Neural cell (in vitro differentiated cells): ENCODE results near the gene CRYGS. TPM values are rescaled to one million over a fixed set of nuclear protein-coding genes. Genes with fewer than 3 reads are reported as not detected.
A peak's percentile ranks its signal among the peaks of the same experiment; 100 is the strongest.

ENCODE experiments used
- H2AFZ ChIP-seq: fragments of 200-600, 300-800 bp; sonication (generic), shearing (Covaris generic); 2 replicates; pipeline ENCODE4 v1.6.0; 2014; ENCODE audit warnings: low read depth, mild to moderate bottlenecking, antibody characterized with exemption, low read length, moderate library complexity
- H3F3A ChIP-seq: fragments of 200-600 bp; shearing (Covaris generic); 2 replicates; pipeline ENCODE4 v1.6.1; 2016; ENCODE audit warnings: mild to moderate bottlenecking, moderate library complexity, mixed read lengths, antibody characterized with exemption, low read length; ENCODE audit not compliant: insufficient read depth, poor library complexity, severe bottlenecking
- H3K27ac ChIP-seq: fragments of 200-600, 300-800 bp; sonication (generic), shearing (Covaris generic); 2 replicates; pipeline ENCODE4 v1.5.1; 2014; ENCODE audit warnings: mild to moderate bottlenecking, low read length, moderate library complexity
- H3K27me3 ChIP-seq: fragments of 300-800, 200-600 bp; sonication (generic), shearing (Covaris generic); 2 replicates; pipeline ENCODE4 v1.6.0; 2014; ENCODE audit warnings: mild to moderate bottlenecking, low read depth, low read length, moderate library complexity; ENCODE audit not compliant: insufficient read depth
- H3K36me3 ChIP-seq: fragments of 300-800, 200-600 bp; sonication (generic), shearing (Covaris generic); 2 replicates; pipeline ENCODE4 v1.5.1; 2014; ENCODE audit warnings: mild to moderate bottlenecking, antibody characterized with exemption, low read length, moderate library complexity; ENCODE audit not compliant: insufficient read depth
- H3K4me2 ChIP-seq: fragments of 300-800, 200-600 bp; sonication (generic), shearing (Covaris generic); 2 replicates; pipeline ENCODE4 v1.6.0; 2014; ENCODE audit warnings: mild to moderate bottlenecking, low read length
- H3K4me3 ChIP-seq: fragments of 300-800, 200-600 bp; sonication (generic), shearing (Covaris generic); 2 replicates; pipeline ENCODE4 v1.5.1; 2014; ENCODE audit warnings: mild to moderate bottlenecking, low read length, moderate library complexity
- H3K79me2 ChIP-seq: fragments of 200-600 bp; shearing (Covaris generic); replicated peaks from 2 replicates; pipeline ENCODE4 v1.6.0; 2014; ENCODE audit warnings: mild to moderate bottlenecking, low read length, moderate library complexity; ENCODE audit not compliant: insufficient read depth
- H3K9ac ChIP-seq: fragments of 300-800, 200-600 bp; sonication (generic), shearing (Covaris generic); 2 replicates; pipeline ENCODE4 v1.6.1; 2016; ENCODE audit warnings: mild to moderate bottlenecking, low read length, mixed read lengths
- H3K9me2 ChIP-seq: fragments of 200-600 bp; shearing (Covaris generic); 2 replicates; pipeline ENCODE4 v1.6.1; 2016; ENCODE audit warnings: mild to moderate bottlenecking, low read length, mixed read lengths; ENCODE audit not compliant: insufficient read depth
- H3K9me3 ChIP-seq: fragments of 200-600, 300-800 bp; sonication (generic), shearing (Covaris generic); 2 replicates; pipeline ENCODE4 v1.6.1; 2016; ENCODE audit warnings: mild to moderate bottlenecking, mixed run types, low read length, moderate library complexity, mixed read lengths
- H4K20me1 ChIP-seq: fragments of 200-600 bp; shearing (Covaris generic); 2 replicates; pipeline ENCODE4 v1.6.1; 2016; ENCODE audit warnings: mild to moderate bottlenecking, mixed run types; ENCODE audit not compliant: insufficient read depth
- EP300 ChIP-seq: fragments of 450-650 bp; conservative IDR thresholded peaks from 2 replicates; pipeline ENCODE4 v1.6.1; 2014; ENCODE audit warnings: antibody characterized with exemption, mild to moderate bottlenecking, moderate library complexity; ENCODE audit not compliant: poor library complexity, severe bottlenecking
- EZH2 ChIP-seq: fragments of 200-600, 300-800 bp; shearing (Covaris generic), sonication (generic); IDR thresholded peaks from 2 replicates; pipeline ENCODE4 v1.6.1; 2014; ENCODE audit warnings: antibody characterized with exemption, low read length, borderline replicate concordance, mild to moderate bottlenecking; ENCODE audit not compliant: insufficient read depth, poor library complexity, severe bottlenecking
- MXI1 ChIP-seq: fragments of 450-650 bp; conservative IDR thresholded peaks from 2 replicates; pipeline ENCODE4 v1.6.1; 2014; ENCODE audit warnings: antibody characterized with exemption, mild to moderate bottlenecking; ENCODE audit not compliant: poor library complexity, severe bottlenecking
- POLR2AphosphoS5 ChIP-seq: IDR thresholded peaks from 2 replicates; pipeline ENCODE4 v1.6.1; 2012
- RAD21 ChIP-seq: fragments of 450-650 bp; conservative IDR thresholded peaks from 2 replicates; pipeline ENCODE4 v1.6.1; 2014; ENCODE audit warnings: antibody characterized with exemption, mild to moderate bottlenecking, moderate library complexity
- SMC3 ChIP-seq: fragments of 450-650 bp; conservative IDR thresholded peaks from 2 replicates; pipeline ENCODE4 v1.6.1; 2014; ENCODE audit warnings: antibody characterized with exemption, mild to moderate bottlenecking, moderate library complexity; ENCODE audit not compliant: poor library complexity
- TAF1 ChIP-seq: IDR thresholded peaks from 2 replicates; pipeline ENCODE4 v1.6.1; 2012; ENCODE audit warnings: low read depth
- polyA plus RNA-seq: library from polyadenylated mRNA; depleted of rRNA; stranded (reverse); fragments of >200 nt; gene quantifications from 2 replicates; pipeline ENCODE4 v1.2.3, GENCODE V29; 2014
- TF ChIP-seq, protein P1 (sequence below): fragments of 450-650 bp; IDR thresholded peaks from 2 replicates; pipeline ENCODE4 v1.5.1; 2014; ENCODE audit warnings: antibody characterized with exemption, mild to moderate bottlenecking, moderate library complexity; ENCODE audit not compliant: poor library complexity, severe bottlenecking
- TF ChIP-seq, protein P2 (sequence below): IDR thresholded peaks from 2 replicates; pipeline ENCODE4 v1.6.1; 2012; ENCODE audit warnings: borderline replicate concordance

Gene CRYGS
- polyA plus RNA-seq, 1 donor from 2014 or later: 7.7 TPM

DNA sequence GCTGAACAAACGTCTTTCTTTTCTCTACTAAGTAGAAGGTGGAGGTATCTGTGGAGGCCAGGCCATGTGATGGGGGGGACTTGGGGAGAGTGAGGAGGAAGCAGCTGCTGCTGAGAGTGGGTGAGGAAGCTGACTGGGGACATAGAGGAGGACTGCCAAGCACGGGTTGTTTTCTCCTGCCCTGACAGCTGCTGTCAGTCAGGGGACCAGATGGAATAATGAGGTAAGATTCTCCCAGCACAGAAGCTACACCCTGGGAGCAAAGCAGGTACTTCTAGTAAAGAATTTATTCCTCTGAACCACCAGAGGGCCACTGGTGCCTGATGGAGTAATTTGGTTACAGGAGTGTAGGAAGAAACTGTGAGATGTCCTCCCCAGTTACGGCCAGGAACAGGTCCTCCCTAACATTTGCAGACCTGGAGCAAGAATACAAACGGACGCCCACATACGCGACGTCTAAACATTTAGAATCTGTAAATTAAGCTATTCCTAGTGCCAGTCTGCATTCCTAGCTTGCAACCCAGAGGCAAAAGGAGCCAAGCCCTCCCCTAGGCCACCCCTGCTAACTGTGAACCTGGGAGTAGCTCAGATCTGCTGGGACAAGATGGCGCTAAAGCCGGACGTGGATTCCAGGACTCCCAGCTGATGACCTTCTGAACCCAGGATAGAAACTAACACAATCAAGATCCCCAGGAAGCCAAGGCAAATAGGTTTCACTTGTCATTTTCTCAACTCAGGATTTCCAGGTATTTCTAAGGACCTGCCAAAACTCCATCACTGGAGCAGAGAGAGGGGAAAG, 14.8 kb downstream of the CRYGS start:
- peak; percentile 10 for TF ChIP-seq RAD21
- no peak for TF ChIP-seq MXI1
- TF ChIP-seq, protein P1, sequence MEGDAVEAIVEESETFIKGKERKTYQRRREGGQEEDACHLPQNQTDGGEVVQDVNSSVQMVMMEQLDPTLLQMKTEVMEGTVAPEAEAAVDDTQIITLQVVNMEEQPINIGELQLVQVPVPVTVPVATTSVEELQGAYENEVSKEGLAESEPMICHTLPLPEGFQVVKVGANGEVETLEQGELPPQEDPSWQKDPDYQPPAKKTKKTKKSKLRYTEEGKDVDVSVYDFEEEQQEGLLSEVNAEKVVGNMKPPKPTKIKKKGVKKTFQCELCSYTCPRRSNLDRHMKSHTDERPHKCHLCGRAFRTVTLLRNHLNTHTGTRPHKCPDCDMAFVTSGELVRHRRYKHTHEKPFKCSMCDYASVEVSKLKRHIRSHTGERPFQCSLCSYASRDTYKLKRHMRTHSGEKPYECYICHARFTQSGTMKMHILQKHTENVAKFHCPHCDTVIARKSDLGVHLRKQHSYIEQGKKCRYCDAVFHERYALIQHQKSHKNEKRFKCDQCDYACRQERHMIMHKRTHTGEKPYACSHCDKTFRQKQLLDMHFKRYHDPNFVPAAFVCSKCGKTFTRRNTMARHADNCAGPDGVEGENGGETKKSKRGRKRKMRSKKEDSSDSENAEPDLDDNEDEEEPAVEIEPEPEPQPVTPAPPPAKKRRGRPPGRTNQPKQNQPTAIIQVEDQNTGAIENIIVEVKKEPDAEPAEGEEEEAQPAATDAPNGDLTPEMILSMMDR: peak; percentile 35
- Histone ChIP-seq H3K79me2 (no peaks in the 10 kb centered on the region), H3K4me2 (no peak overlapping the region), H3K9ac (no peak overlapping the region), H4K20me1 (no peaks in the 10 kb centered on the region), H3K27me3 (no peaks in the 10 kb centered on the region), H3K4me3 (no peak overlapping the region), H2AFZ (no peak overlapping the region), H3K27ac (no peak overlapping the region), H3K9me2 (no peaks in the 10 kb centered on the region), H3K9me3 (no peaks in the 10 kb centered on the region), H3K36me3 (no peaks in the 10 kb centered on the region), H3F3A (no peaks in the 10 kb centered on the region)

GRCh38 chr3:186526256-186526606, 17.9 kb downstream of the CRYGS start:
- Histone ChIP-seq H3F3A (no peaks in the 10 kb centered on the region), H3K4me2 (no peak overlapping the region), H3K9me2 (no peaks in the 10 kb centered on the region), H3K36me3 (no peaks in the 10 kb centered on the region), H3K9me3 (no peaks in the 10 kb centered on the region), H3K27ac (no peak overlapping the region), H3K4me3 (no peak overlapping the region), H4K20me1 (no peaks in the 10 kb centered on the region), H3K9ac (no peak overlapping the region), H3K79me2 (no peaks in the 10 kb centered on the region), H2AFZ (no peak overlapping the region), H3K27me3 (no peaks in the 10 kb centered on the region)
- TF ChIP-seq SMC3 (no peak), TAF1 (no peak), POLR2AphosphoS5 (no peak), MXI1 (no peak), EZH2 (no peak), EP300 (no peak), RAD21 (no peak)
- TF ChIP-seq, protein P1: no peak
- TF ChIP-seq, protein P2, sequence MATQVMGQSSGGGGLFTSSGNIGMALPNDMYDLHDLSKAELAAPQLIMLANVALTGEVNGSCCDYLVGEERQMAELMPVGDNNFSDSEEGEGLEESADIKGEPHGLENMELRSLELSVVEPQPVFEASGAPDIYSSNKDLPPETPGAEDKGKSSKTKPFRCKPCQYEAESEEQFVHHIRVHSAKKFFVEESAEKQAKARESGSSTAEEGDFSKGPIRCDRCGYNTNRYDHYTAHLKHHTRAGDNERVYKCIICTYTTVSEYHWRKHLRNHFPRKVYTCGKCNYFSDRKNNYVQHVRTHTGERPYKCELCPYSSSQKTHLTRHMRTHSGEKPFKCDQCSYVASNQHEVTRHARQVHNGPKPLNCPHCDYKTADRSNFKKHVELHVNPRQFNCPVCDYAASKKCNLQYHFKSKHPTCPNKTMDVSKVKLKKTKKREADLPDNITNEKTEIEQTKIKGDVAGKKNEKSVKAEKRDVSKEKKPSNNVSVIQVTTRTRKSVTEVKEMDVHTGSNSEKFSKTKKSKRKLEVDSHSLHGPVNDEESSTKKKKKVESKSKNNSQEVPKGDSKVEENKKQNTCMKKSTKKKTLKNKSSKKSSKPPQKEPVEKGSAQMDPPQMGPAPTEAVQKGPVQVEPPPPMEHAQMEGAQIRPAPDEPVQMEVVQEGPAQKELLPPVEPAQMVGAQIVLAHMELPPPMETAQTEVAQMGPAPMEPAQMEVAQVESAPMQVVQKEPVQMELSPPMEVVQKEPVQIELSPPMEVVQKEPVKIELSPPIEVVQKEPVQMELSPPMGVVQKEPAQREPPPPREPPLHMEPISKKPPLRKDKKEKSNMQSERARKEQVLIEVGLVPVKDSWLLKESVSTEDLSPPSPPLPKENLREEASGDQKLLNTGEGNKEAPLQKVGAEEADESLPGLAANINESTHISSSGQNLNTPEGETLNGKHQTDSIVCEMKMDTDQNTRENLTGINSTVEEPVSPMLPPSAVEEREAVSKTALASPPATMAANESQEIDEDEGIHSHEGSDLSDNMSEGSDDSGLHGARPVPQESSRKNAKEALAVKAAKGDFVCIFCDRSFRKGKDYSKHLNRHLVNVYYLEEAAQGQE: no peak
